GM19328 (cell line): Measurements from ENCODE around the gene NFKBIL1.
A peak's percentile ranks its signal among the peaks of the same experiment; 100 is the strongest.
"Not testable (repeated sequence)": the region's sequence is repeated elsewhere in the genome, so short reads cannot be mapped to it uniquely, and the experiment has no call there.

ENCODE experiments used
- ATAC-seq: cut with Tn5 transposase; IDR thresholded peaks from one replicate; pipeline ENCODE4 v1.9.1; 2021; ENCODE audit warnings: mild to moderate bottlenecking, moderate library complexity; ENCODE audit not compliant: unreplicated experiment

Gene NFKBIL1, protein sequence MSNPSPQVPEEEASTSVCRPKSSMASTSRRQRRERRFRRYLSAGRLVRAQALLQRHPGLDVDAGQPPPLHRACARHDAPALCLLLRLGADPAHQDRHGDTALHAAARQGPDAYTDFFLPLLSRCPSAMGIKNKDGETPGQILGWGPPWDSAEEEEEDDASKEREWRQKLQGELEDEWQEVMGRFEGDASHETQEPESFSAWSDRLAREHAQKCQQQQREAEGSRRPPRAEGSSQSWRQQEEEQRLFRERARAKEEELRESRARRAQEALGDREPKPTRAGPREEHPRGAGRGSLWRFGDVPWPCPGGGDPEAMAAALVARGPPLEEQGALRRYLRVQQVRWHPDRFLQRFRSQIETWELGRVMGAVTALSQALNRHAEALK

GRCh38 chr6:31546958-31547726 lies at the start of gene NFKBIL1:
Gene NFKBIL1 (plus strand): TSS chr6:31547608. CDS start chr6:31547695, 87 bp downstream.
- peak; percentile 67 for ATAC-seq

GRCh38 chr6:31498748-31499147 lies 48.7 kb upstream of the NFKBIL1 start:
- ATAC-seq, result no peak

DNA sequence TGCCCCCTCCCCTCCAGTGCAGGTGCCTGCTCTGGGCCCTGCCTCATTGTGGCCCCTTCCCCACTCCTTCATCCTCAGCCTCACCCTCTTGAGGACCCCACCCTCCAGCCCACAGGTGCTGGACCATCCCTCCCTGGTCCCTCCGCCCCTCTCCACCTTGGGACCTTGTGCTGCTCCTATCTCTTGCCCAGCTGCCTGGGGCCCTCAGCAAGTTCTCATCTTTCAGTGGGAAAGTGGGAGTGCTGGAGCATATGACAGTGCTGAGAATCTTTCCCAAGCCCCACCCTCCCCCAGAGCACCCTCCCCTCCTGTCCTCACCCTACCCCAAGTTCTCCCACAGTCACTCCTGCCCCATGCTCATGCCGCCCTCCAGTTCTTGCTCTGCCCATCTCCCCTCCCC lies 47.8 kb upstream of the NFKBIL1 start:
- ATAC-seq, result not testable (repeated sequence)

- no peak for ATAC-seq
Observed at GRCh38 chr6:31502586-31502985, 44.8 kb upstream of the NFKBIL1 start.

GRCh38 chr6:31509036-31509435 lies 38.4 kb upstream of the NFKBIL1 start:
- ATAC-seq, result not testable (repeated sequence)

- no peak for ATAC-seq
Observed at GRCh38 chr6:31510007-31510406, 37.4 kb upstream of the NFKBIL1 start.

- no peak for ATAC-seq
Observed at GRCh38 chr6:31513456-31514165, 33.8 kb upstream of the NFKBIL1 start.

DNA sequence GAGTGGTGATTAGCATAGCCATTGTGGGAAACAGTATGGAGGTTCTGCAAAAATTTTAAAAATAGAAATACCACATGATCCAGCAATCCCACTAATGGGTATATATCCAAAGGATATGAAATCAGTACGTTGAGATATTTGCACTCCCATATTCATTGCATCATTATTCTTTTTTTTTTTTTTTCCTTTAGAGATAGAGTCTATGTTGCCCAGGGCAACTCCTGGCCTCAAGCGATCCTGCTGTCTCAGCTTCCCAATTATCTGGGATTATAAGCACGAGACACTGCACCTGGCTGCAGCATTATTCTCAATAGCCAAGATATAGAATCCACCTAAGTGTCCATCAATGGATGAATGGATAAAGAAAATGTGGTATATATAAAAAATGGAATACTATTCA lies 25.6 kb upstream of the NFKBIL1 start:
- no peak for ATAC-seq

DNA sequence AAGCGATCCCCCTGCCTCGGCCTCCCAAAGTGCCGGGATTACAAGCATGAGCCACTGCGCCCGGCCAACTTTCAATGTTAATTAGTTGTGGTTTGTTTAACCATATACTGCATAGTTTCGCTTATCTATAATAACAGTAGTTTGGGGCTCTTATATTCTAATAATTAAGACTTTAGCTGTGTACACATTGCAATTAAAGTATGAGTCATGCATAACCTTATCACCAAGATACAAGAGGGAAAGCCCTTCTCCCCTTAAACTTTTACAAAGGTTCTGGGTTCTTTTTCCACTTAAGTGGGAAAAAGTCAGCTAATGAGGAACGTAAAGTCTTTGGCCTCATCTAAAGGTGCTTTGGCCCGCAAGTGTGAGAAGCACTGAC lies 21.9 kb upstream of the NFKBIL1 start:
- ATAC-seq, result no peak

DNA sequence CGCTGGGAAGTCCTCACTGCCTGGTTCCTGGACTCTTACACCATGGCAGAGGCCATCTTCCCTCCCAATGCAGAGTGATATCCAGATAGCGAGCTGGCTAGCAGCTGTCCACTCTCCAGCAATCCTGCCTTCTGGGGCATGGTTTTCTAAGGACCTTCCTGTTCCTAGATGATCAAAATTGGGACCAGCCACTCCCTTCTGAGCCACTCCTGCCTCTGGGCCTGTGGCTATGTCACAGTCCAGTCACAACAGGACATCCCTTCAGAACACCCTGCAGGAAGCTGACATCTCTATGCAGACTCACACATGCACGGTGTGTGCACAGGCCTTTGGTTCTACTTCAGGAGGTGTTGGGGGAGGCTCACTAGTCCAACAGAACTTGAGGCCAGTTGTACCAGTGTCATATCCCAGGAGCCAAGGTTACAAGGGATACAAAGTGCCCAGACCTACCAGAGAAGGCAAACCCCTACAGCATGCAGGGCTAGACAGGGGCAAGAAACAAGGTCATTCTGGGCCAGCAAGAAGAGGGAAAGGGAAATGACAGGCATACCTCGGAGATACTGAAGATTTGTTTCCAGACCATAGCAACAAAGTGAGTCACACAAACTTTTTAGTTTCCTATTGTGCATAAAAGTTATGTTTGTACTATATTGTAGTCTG lies 21.3 kb upstream of the NFKBIL1 start:
- no peak for ATAC-seq

DNA sequence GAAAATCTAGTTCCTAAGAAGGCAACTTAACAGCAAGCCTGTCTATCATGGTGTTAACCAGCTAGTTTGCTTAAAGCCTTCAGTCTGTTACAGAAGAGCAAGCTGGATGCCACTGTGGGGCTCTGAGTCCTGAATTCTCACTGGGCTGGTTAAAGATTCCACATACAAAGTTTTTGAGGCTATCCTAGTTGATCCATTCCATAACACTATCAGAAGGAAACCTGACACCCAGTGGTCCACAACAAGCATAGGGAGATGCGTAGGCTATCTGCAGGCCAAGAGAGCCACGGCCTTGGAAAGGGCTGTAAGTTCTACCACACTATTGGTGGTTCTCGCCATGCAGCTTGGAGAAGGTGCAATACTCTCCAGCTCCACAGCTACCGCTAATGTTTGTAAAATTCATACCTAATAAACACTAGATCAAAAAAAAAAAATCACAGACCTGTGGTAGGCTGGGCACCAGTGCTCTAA lies 19.1 kb upstream of the NFKBIL1 start:
- no peak for ATAC-seq

GRCh38 chr6:31528821-31529328 lies 18.5 kb upstream of the NFKBIL1 start, which contains the start of gene MCCD1:
Gene MCCD1 (plus strand): TSS chr6:31528962. CDS start chr6:31529015, 53 bp downstream.
- ATAC-seq, result no peak

GRCh38 chr6:31529329-31530150 lies 17.9 kb upstream of the NFKBIL1 start:
- no peak for ATAC-seq

- no peak for ATAC-seq
Observed at GRCh38 chr6:31530659-31531058, 16.7 kb upstream of the NFKBIL1 start.

GRCh38 chr6:31531162-31531561 lies 16.2 kb upstream of the NFKBIL1 start:
- ATAC-seq, result no peak

DNA sequence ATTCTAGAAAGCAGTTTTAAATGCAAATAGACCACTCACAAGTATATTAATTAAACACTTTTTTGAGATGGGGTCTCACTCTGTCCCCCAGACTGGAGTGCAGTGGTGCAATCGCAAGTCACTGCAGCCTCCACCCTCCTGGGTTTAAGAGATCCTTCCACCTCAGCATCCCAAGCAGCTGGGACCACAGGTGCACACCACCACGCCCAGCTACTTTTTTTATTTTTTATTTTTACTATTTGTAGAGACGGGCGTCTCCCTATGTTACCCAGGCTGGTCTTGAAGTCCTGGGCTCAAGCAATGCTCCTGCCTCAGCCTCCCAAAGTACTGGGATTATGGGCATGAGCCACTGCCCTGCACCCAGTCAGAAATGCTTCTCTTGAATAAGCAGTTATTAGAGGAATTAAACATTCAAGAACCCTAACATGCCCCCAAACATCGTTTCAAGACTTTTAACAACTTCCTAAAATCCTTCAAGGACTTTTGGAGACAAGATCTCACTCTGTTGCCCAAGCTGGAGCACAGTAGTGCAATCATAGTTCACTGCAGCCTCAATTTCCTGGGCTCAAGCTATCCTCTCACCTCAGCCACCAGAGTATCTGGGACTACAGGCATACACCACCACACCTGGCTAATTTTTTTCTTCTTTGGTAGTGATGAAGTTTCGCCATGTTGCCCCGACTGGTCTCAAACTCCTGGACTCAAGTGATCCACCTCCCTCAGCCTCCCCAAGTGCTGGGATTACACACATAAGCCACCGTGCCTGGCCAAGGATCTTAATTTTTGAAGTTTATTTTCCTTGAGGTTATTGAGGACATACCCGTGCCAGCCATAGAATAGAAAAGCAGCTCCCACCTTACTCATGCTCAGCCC lies 15.4 kb upstream of the NFKBIL1 start:
- no peak for ATAC-seq

- ATAC-seq, result no peak
Observed at GRCh38 chr6:31532644-31533454, 14.6 kb upstream of the NFKBIL1 start.

- no peak for ATAC-seq
Observed at GRCh38 chr6:31533455-31533841, 14.0 kb upstream of the NFKBIL1 start.
